Thyroid gland (tissue), 4 donors: Measurements from ENCODE around the gene TSLP. TPM values are rescaled to one million over a fixed set of nuclear protein-coding genes. Genes with fewer than 3 reads are reported as not detected.

Experiments used
- DNase-seq, 2 donors: peaks; one replicate each; pipeline ENCODE4 v3.0.0-alpha.2; 2019
- H3K27ac ChIP-seq, 3 donors: fragments of 200-600 bp; sonication (generic); 1 replicate in 2 of 3; 2 replicates in 1 of 3; pipeline ENCODE4 v1.5.1; 2016 to 2019; ENCODE audit warnings: mild to moderate bottlenecking in 1 of 3, moderate library complexity in 1 of 3
- H3K27me3 ChIP-seq: fragments of 200-600 bp; sonication (generic); one replicate; pipeline ENCODE4 v1.5.1; 2019
- H3K36me3 ChIP-seq, 2 donors: fragments of 200-600 bp; sonication (generic); one replicate each; pipeline ENCODE4 v1.5.1; 2016 to 2019
- H3K4me1 ChIP-seq, 2 donors: fragments of 200-600 bp; sonication (generic); one replicate each; pipeline ENCODE4 v1.5.1; 2017 to 2019
- H3K4me3 ChIP-seq, 3 donors: fragments of 200-600 bp; sonication (generic); replicated peaks in 1 of 3; 1 replicate in 2 of 3; 2 replicates in 1 of 3; pipeline ENCODE4 v1.5.1; 2016; ENCODE audit warnings: mild to moderate bottlenecking in 1 of 3
- H3K9me3 ChIP-seq: fragments of 200-600 bp; sonication (generic); one replicate; pipeline ENCODE4 v1.5.1; 2017
- POLR2A ChIP-seq, 2 donors: fragments of 450-650 bp; IDR thresholded peaks; one replicate each; pipeline ENCODE4 v1.6.1; 2017; ENCODE audit warnings: antibody characterized with exemption in 2 of 2, mild to moderate bottlenecking in 2 of 2, moderate library complexity in 1 of 2
- WGBS, 2 donors: methylation state at CpG; one replicate each; pipeline ENCODE4 v1.1.5; 2017; 5-methylcytosine and 5-hydroxymethylcytosine counted together
- intact Hi-C: fragments of 100-400 bp; cut with DNase I; formaldehyde crosslinking; loops from one replicate; pipeline ENCODE4 v1.15.1; 2023
- total RNA-seq, 4 donors: library from RNA; depleted of rRNA; stranded (reverse); fragments of >200 nt; gene quantifications; one replicate each; pipeline ENCODE4 v1.2.3, GENCODE V29; 2016
- TF ChIP-seq, protein P1 (sequence below), 6 experiments: fragments of 200-600 bp in 3 of 6; fragments of 450-650 bp in 3 of 6; sonication (generic) in 3 of 6; IDR thresholded peaks; one replicate each; pipeline ENCODE4 v1.5.1; 2016 to 2019; ENCODE audit warnings: antibody characterized with exemption in 6 of 6, mild to moderate bottlenecking in 2 of 6, inconsistent platforms in 1 of 6, moderate library complexity in 1 of 6

Gene TSLP
- total RNA-seq, 4 donors from 2014 or later: 0.11 to 0.81 (median 0.26) TPM

- DNase-seq: no peak
- 96% methylated on average over 3 of the region's 3 CpGs for WGBS, 2 donors
- Histone ChIP-seq H3K36me3 (peaks cover 14 to 15% of the 10 kb centered on the region in 2 donors), H3K4me1 (no peaks in the 10 kb centered on the region), H3K27ac (no peak overlapping the region), H3K9me3 (no peaks in the 10 kb centered on the region), H3K27me3 (no peaks in the 10 kb centered on the region), H3K4me3 (no peak overlapping the region)
- TF ChIP-seq, protein P1, sequence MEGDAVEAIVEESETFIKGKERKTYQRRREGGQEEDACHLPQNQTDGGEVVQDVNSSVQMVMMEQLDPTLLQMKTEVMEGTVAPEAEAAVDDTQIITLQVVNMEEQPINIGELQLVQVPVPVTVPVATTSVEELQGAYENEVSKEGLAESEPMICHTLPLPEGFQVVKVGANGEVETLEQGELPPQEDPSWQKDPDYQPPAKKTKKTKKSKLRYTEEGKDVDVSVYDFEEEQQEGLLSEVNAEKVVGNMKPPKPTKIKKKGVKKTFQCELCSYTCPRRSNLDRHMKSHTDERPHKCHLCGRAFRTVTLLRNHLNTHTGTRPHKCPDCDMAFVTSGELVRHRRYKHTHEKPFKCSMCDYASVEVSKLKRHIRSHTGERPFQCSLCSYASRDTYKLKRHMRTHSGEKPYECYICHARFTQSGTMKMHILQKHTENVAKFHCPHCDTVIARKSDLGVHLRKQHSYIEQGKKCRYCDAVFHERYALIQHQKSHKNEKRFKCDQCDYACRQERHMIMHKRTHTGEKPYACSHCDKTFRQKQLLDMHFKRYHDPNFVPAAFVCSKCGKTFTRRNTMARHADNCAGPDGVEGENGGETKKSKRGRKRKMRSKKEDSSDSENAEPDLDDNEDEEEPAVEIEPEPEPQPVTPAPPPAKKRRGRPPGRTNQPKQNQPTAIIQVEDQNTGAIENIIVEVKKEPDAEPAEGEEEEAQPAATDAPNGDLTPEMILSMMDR (IDR thresholded peaks at IDR 0.05): no peak
- TF ChIP-seq POLR2A (IDR thresholded peaks at IDR 0.05): no peak
- intact Hi-C loops: no loop called here
Observed at GRCh38 chr5:111113678-111114077, 42.2 kb downstream of the TSLP start.

DNA sequence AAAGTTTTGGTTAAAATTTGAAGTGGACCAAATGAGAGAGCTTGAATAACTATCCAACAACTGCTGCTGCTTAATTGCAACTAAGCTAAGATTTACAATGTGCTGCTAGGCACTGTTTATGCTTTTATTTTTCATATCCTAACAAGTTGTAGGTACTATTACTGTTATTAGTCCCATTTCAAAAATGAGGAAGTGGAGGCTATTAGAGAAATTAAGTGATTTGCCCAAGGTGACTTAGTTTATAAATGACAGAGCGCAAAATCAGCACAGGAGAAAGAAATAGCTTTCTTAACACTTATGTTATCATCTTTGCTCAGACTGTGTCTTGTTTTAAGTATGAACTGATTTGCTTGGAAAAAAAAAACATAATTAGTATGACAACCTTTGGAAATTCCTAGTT, 43.7 kb downstream of the TSLP start:
- Histone ChIP-seq H3K4me3 (no peak overlapping the region), H3K27me3 (no peaks in the 10 kb centered on the region), H3K9me3 (no peaks in the 10 kb centered on the region), H3K36me3 (peaks cover 12 to 16% of the 10 kb centered on the region in 2 donors), H3K4me1 (no peaks in the 10 kb centered on the region), H3K27ac (no peak overlapping the region)
- 93 to 100% methylated on average over 1 of the region's 1 CpG for WGBS, 2 donors
- no peak for TF ChIP-seq POLR2A (IDR thresholded peaks at IDR 0.05)
- TF ChIP-seq, protein P1 (IDR thresholded peaks at IDR 0.05): no peak
- intact Hi-C loops: no loop called here
- DNase-seq: no peak

DNA sequence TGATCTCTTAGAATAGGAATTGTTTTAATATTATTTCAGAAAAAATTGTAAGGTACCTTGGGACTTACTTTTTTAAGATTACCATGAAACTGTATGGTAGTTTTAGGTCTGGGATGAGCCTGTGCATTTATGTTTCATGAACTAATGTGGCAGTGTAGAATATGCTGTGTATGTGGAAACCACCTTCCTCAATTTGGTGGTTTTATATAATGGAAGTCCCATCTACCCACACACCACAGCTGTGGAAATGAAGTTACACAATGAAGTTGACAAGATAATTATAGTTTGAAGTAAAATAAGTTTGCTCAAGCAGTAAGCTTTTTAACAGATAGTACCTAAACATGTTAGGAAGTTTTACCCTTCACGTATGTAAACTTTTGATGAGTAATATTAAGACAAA, 45.0 kb downstream of the TSLP start:
- DNase-seq: no peak
- TF ChIP-seq, protein P1 (IDR thresholded peaks at IDR 0.05): no peak
- TF ChIP-seq POLR2A (IDR thresholded peaks at IDR 0.05): no peak
- 85 to 92% methylated on average over 1 of the region's 1 CpG for WGBS, 2 donors
- Histone ChIP-seq H3K4me3 (no peak overlapping the region), H3K36me3 (peaks cover 18 to 26% of the 10 kb centered on the region in 2 donors), H3K9me3 (no peaks in the 10 kb centered on the region), H3K4me1 (no peaks in the 10 kb centered on the region), H3K27ac (no peak overlapping the region), H3K27me3 (no peaks in the 10 kb centered on the region)
- intact Hi-C loops: no loop called here

GRCh38 chr5:111117136-111117535, 45.6 kb downstream of the TSLP start:
- no peak for DNase-seq
- no peak overlapping the region for H3K4me3 ChIP-seq
- no peak overlapping the region for H3K27ac ChIP-seq
- peaks cover 18 to 27% of the 10 kb centered on the region in 2 donors for H3K36me3 ChIP-seq
- H3K9me3 ChIP-seq: no peaks in the 10 kb centered on the region
- intact Hi-C loops: no loop called here
- 67 to 85% methylated on average over 1 of the region's 1 CpG for WGBS, 2 donors
- H3K27me3 ChIP-seq: no peaks in the 10 kb centered on the region
- TF ChIP-seq POLR2A (IDR thresholded peaks at IDR 0.05): no peak
- TF ChIP-seq, protein P1 (IDR thresholded peaks at IDR 0.05): no peak
- H3K4me1 ChIP-seq: no peaks in the 10 kb centered on the region

GRCh38 chr5:111119221-111119620, 47.7 kb downstream of the TSLP start:
- TF ChIP-seq, protein P1 (IDR thresholded peaks at IDR 0.05): no peak
- TF ChIP-seq POLR2A (IDR thresholded peaks at IDR 0.05): no peak
- Histone ChIP-seq H3K4me1 (no peaks in the 10 kb centered on the region), H3K36me3 (peaks cover 20 to 30% of the 10 kb centered on the region in 2 donors), H3K4me3 (no peak overlapping the region), H3K27me3 (no peaks in the 10 kb centered on the region), H3K9me3 (no peaks in the 10 kb centered on the region), H3K27ac (no peak overlapping the region)
- intact Hi-C loops: no loop called here
- DNase-seq: no peak
- WGBS, 2 donors: 65 to 69% methylated on average over 2 of the region's 2 CpGs
